ENCODE data around the gene RNF121.
A peak's percentile ranks its signal among the peaks of the same experiment; 100 is the strongest.

The RNF121 gene

DNA sequence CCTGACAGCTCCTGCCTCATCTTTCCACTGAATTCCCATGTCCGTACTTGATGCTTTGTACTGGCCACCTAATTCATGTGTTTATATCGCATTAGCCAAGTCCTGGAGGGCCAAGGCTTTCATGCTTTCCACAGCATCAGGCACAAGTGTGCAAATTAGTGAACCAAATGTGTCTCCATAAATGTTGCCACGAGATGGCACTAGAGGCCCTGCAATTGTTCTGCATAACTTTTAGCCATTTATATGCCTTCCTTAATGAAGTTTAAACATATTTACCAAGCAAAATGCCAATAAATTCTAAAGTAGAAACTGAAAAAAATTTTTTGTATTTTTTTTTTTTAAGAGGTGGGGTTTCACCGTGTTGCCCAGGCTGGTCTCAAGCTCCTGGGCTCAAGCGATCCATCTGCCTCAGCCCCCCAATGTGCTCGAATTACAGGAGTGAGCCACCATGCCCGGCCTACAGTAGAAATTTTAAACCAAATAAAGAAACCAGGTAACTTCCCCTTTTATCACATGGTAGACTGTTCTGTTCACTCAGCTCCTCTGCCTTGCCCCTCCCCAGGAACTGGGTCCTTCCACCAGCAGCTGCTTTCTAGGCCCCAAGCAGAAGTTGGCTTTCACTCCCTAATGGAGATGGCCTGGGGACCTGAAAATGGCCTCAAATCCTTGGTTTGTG lies 49.0 kb downstream of the RNF121 start:
- DNase-seq: peak; percentile 58
- no peak overlapping the region for H3K4me2 ChIP-seq (ENCODE audit: insufficient read depth, low read length)
- peak; percentile 74 for ATAC-seq (ENCODE audit: insufficient read depth, low read depth)

DNA sequence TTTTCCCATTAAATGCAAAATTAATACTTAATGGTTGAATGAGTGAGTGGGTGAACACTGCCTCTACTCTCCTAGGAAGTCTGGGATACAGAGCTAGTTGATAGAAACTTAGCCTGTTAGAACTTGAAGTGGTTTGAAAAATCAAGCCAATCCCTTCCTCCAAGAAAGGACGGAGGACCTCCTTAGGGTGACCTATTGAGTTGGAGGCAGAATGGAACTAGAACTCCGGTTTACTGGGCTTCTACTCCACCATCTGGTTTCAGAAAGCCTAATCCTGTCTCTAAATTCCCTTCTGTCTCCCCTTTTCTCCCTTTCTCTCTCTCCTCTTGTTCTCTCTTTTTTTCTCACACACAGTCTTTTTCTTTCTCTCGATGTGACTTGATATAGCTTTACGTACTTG lies 50.2 kb downstream of the RNF121 start:
- no peaks in the 10 kb centered on the region; the same call in 1 of the 2 replicates for H4K20me1 ChIP-seq (ENCODE audit: insufficient read depth, low read length)
- H3K9ac ChIP-seq (ENCODE audit: low read depth, low read length): no peak overlapping the region
- H3K36me3 ChIP-seq (ENCODE audit: insufficient read depth, low read length): peaks cover 40% of the 10 kb centered on the region; the same call in 1 of the 2 replicates
- no peaks in the 10 kb centered on the region for H3K79me2 ChIP-seq (ENCODE audit: insufficient read depth, low read length)
- TF ChIP-seq EZH2 (IDR thresholded peaks at IDR 0.05; ENCODE audit: borderline replicate concordance, low read depth, low read length, severe bottlenecking): no peak
- TF ChIP-seq, protein P1, sequence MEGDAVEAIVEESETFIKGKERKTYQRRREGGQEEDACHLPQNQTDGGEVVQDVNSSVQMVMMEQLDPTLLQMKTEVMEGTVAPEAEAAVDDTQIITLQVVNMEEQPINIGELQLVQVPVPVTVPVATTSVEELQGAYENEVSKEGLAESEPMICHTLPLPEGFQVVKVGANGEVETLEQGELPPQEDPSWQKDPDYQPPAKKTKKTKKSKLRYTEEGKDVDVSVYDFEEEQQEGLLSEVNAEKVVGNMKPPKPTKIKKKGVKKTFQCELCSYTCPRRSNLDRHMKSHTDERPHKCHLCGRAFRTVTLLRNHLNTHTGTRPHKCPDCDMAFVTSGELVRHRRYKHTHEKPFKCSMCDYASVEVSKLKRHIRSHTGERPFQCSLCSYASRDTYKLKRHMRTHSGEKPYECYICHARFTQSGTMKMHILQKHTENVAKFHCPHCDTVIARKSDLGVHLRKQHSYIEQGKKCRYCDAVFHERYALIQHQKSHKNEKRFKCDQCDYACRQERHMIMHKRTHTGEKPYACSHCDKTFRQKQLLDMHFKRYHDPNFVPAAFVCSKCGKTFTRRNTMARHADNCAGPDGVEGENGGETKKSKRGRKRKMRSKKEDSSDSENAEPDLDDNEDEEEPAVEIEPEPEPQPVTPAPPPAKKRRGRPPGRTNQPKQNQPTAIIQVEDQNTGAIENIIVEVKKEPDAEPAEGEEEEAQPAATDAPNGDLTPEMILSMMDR (IDR thresholded peaks at IDR 0.05; ENCODE audit: borderline replicate concordance, extremely low read depth, low read length, poor library complexity, severe bottlenecking): no peak
- H3K9me3 ChIP-seq (ENCODE audit: insufficient read depth, low read length, severe bottlenecking): no peaks in the 10 kb centered on the region
- DNase-seq (no peak), ATAC-seq (ENCODE audit: insufficient read depth, low read depth) (no peak)
- no peak overlapping the region for H2AFZ ChIP-seq (ENCODE audit: low read depth, low read length)
- H3K4me1 ChIP-seq (ENCODE audit: insufficient read depth, low read length): no peaks in the 10 kb centered on the region
- H3K27me3 ChIP-seq (ENCODE audit: insufficient read depth, low read length, poor library complexity): no peaks in the 10 kb centered on the region
- H3K4me2 ChIP-seq (ENCODE audit: insufficient read depth, low read length): no peak overlapping the region
- H3K27ac ChIP-seq (ENCODE audit: low read length): no peak overlapping the region
- H3K4me3 ChIP-seq (ENCODE audit: low read depth in 1 of 2, low read length in 2 of 2): no peak overlapping the region

More for the DNA sequence above, 49.0 kb downstream of the RNF121 start:
- H4K20me1 ChIP-seq (ENCODE audit: insufficient read depth, low read length): no peaks in the 10 kb centered on the region; the same call in 1 of the 2 replicates
- H3K36me3 ChIP-seq (ENCODE audit: insufficient read depth, low read length): peaks cover 29% of the 10 kb centered on the region; the same call in 1 of the 2 replicates
- H2AFZ ChIP-seq (ENCODE audit: low read depth, low read length): no peak overlapping the region
- no peak overlapping the region for H3K4me3 ChIP-seq (ENCODE audit: low read depth in 1 of 2, low read length in 2 of 2)
- no peak overlapping the region for H3K9ac ChIP-seq (ENCODE audit: low read depth, low read length)
- TF ChIP-seq EZH2 (IDR thresholded peaks at IDR 0.05; ENCODE audit: borderline replicate concordance, low read depth, low read length, severe bottlenecking): no peak
- TF ChIP-seq, protein P1 (IDR thresholded peaks at IDR 0.05; ENCODE audit: borderline replicate concordance, extremely low read depth, low read length, poor library complexity, severe bottlenecking): peak; percentile 80
- no peaks in the 10 kb centered on the region for H3K4me1 ChIP-seq (ENCODE audit: insufficient read depth, low read length)
- no peaks in the 10 kb centered on the region for H3K9me3 ChIP-seq (ENCODE audit: insufficient read depth, low read length, severe bottlenecking)
- H3K27ac ChIP-seq (ENCODE audit: low read length): no peak overlapping the region
- H3K27me3 ChIP-seq (ENCODE audit: insufficient read depth, low read length, poor library complexity): no peaks in the 10 kb centered on the region
- H3K79me2 ChIP-seq (ENCODE audit: insufficient read depth, low read length): no peaks in the 10 kb centered on the region

DNA sequence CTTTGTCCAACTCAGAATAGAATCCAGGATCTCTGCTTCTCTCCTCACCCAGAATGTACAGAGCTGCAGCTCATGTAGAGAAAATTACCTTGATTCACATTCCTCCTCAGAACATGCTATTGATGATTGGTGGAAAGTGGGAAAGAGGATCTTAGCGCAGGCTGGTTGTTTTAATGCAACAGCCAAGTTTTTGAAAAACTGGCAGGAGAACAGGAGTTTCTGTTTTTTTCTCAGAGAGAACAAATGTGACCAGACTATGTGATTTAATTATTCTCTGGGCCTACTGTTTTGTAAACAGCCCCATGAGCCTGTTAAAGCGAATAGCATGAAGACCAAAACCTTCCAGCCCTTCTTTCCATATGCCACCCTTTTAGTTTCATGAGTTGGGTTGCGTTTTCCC lies 50.8 kb downstream of the RNF121 start:
- Histone ChIP-seq H3K27me3 (ENCODE audit: insufficient read depth, low read length, poor library complexity) (no peaks in the 10 kb centered on the region), H4K20me1 (ENCODE audit: insufficient read depth, low read length) (no peaks in the 10 kb centered on the region; the same call in 1 of the 2 replicates), H2AFZ (ENCODE audit: low read depth, low read length) (no peak overlapping the region), H3K27ac (ENCODE audit: low read length) (no peak overlapping the region), H3K9me3 (ENCODE audit: insufficient read depth, low read length, severe bottlenecking) (no peaks in the 10 kb centered on the region), H3K36me3 (ENCODE audit: insufficient read depth, low read length) (peaks cover 40% of the 10 kb centered on the region; the same call in 1 of the 2 replicates), H3K4me1 (ENCODE audit: insufficient read depth, low read length) (no peaks in the 10 kb centered on the region), H3K9ac (ENCODE audit: low read depth, low read length) (no peak overlapping the region), H3K79me2 (ENCODE audit: insufficient read depth, low read length) (no peaks in the 10 kb centered on the region), H3K4me3 (ENCODE audit: low read depth in 1 of 2, low read length in 2 of 2) (no peak overlapping the region), H3K4me2 (ENCODE audit: insufficient read depth, low read length) (no peak overlapping the region)
- DNase-seq (no peak), ATAC-seq (ENCODE audit: insufficient read depth, low read depth) (no peak)
- TF ChIP-seq, protein P1 (IDR thresholded peaks at IDR 0.05; ENCODE audit: borderline replicate concordance, extremely low read depth, low read length, poor library complexity, severe bottlenecking): no peak
- TF ChIP-seq EZH2 (IDR thresholded peaks at IDR 0.05; ENCODE audit: borderline replicate concordance, low read depth, low read length, severe bottlenecking): no peak

All from DND-41 (cell line).